ENCODE measurements around the gene SERPINA5.

Gene SERPINA5

DNA sequence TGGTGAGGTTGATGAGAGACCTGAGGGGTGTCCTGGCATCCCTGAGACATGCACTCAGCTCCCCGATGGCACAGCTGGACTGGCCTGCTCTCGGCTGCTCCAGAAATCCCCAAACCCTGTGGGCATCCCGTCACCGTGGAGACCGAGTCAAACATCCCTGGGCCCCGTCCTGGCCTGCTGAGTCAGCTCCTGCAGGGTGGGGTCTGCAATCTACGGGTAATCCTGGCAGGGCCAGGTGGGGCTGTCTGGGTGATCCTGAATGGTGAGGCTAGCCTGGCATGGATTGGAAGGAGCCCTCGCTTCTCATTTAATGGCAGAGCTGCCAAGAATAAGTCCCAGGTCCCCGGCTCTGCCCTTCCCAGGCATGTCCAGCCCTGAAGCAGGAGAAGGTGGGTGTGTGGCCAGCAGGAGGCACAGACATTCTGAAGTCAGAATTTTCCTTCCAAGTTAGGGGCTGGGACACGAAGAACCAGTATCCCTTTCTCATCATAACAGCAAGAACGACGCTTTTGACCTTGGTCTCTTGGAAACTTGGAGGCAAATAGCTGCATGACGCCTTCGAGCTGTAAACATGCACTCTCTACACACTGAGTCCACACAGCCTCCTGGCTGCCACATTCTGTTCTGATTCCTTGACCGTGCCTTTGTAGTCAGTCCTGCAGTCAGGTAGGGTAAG, 37.6 kb upstream of the SERPINA5 start:
- Mint-ChIP-seq H3K4me3 (no peak overlapping the region), H3K9me3 (no peaks in the 10 kb centered on the region), H3K27ac (no peak overlapping the region), H3K36me3 (ENCODE audit: low read depth) (no peaks in the 10 kb centered on the region), H3K27me3 (ENCODE audit: low read depth) (peaks cover 13% of the 10 kb centered on the region), H3K4me1 (peaks cover 5% of the 10 kb centered on the region)
- TF ChIP-seq, protein P1, sequence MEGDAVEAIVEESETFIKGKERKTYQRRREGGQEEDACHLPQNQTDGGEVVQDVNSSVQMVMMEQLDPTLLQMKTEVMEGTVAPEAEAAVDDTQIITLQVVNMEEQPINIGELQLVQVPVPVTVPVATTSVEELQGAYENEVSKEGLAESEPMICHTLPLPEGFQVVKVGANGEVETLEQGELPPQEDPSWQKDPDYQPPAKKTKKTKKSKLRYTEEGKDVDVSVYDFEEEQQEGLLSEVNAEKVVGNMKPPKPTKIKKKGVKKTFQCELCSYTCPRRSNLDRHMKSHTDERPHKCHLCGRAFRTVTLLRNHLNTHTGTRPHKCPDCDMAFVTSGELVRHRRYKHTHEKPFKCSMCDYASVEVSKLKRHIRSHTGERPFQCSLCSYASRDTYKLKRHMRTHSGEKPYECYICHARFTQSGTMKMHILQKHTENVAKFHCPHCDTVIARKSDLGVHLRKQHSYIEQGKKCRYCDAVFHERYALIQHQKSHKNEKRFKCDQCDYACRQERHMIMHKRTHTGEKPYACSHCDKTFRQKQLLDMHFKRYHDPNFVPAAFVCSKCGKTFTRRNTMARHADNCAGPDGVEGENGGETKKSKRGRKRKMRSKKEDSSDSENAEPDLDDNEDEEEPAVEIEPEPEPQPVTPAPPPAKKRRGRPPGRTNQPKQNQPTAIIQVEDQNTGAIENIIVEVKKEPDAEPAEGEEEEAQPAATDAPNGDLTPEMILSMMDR (IDR thresholded peaks at IDR 0.05; ENCODE audit: unreplicated experiment in 3 of 3), result no peak

DNA sequence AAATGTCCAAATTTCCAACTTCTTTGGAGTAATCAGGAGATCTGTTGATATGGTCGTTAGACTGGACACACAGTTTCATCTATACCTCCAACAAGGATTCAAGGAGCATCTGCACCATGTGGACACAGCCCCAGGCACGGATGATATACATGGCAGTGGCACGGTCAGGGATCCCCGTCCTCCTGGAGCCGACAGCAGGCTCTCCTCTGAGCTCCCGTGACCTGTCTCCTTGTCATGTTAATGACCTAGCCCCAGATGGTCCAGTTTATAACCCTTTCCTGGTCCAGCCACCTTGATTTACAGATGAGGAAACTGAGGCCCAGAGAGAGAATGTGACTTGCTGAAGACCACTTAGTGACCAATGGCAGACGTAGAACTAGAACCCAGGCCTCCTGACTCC, 36.5 kb upstream of the SERPINA5 start:
- Mint-ChIP-seq H3K9me3 (no peaks in the 10 kb centered on the region), H3K27me3 (ENCODE audit: low read depth) (peaks cover 22% of the 10 kb centered on the region), H3K4me1 (peaks cover 5% of the 10 kb centered on the region), H3K27ac (no peak overlapping the region), H3K36me3 (ENCODE audit: low read depth) (no peaks in the 10 kb centered on the region), H3K4me3 (no peak overlapping the region)
- TF ChIP-seq, protein P1 (IDR thresholded peaks at IDR 0.05; ENCODE audit: unreplicated experiment in 3 of 3), result no peak

DNA sequence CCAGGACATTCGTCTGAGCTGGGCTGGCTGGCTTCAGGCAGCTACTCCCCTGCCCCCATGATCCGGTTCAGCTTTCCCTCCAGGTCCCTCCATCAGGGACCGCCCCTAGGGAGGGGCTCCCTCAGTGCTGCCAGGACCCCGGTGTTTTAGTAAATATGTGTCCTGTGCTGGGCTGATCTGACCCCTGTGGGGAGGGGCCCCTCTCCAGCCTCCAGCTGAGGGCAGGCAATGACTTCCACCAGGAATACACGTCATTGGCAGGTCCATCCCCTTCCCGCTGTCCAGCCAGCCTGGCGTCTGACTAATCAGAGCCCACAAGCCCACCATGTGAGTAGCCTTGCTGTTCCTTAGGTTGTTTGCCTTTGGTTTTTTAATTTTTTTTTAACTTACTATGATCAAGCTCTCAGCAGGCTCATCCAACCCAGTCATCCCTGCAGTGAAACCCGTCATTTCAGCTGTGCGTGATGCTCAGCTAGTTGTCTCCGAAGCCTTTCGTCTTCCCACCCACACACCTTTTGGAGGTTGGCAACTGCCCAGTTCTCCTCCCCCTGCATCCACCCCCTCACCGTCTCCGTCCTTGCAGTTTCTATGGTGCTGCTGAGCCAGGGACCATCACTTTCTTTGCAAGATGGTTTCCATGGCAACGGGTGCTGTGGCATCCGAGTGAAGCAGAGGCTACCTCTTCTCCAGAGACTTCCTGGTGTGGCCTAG, 35.9 kb upstream of the SERPINA5 start:
- Mint-ChIP-seq H3K9me3 (no peaks in the 10 kb centered on the region), H3K27me3 (ENCODE audit: low read depth) (peaks cover 23% of the 10 kb centered on the region), H3K27ac (no peak overlapping the region), H3K4me1 (no peaks in the 10 kb centered on the region), H3K4me3 (no peak overlapping the region), H3K36me3 (ENCODE audit: low read depth) (no peaks in the 10 kb centered on the region)
- TF ChIP-seq, protein P1 (IDR thresholded peaks at IDR 0.05; ENCODE audit: unreplicated experiment in 3 of 3), result no peak

DNA sequence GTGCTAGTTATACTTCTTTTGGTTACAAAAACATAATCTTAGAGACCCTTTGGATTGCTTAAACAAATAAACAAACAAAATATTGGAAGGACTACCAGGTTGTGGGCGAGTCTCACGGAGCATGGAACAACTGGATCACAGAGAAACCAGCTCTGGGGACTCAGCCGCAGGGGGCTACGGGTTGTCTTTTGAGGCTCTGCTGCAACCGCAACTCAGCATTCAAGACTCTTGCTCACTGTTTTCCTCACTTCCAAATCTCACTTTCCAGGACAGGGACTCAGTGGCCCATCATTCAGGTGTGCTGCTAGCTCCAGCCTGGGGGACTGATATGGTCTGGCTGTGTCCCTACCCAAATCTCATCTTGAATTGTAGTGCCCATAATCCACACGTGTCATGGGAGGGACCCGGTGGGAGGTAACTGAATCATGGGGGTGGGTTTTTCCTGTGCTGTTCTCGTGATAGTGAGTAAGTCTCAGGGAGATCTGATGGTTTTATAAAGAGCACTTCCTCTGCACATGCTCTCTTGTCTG, 34.0 kb upstream of the SERPINA5 start:
- Mint-ChIP-seq H3K9me3 (peaks cover 1% of the 10 kb centered on the region), H3K4me1 (no peaks in the 10 kb centered on the region), H3K27me3 (ENCODE audit: low read depth) (peaks cover 28% of the 10 kb centered on the region), H3K27ac (no peak overlapping the region), H3K4me3 (no peak overlapping the region), H3K36me3 (ENCODE audit: low read depth) (no peaks in the 10 kb centered on the region)
- TF ChIP-seq, protein P1 (IDR thresholded peaks at IDR 0.05; ENCODE audit: unreplicated experiment in 3 of 3), result no peak

DNA sequence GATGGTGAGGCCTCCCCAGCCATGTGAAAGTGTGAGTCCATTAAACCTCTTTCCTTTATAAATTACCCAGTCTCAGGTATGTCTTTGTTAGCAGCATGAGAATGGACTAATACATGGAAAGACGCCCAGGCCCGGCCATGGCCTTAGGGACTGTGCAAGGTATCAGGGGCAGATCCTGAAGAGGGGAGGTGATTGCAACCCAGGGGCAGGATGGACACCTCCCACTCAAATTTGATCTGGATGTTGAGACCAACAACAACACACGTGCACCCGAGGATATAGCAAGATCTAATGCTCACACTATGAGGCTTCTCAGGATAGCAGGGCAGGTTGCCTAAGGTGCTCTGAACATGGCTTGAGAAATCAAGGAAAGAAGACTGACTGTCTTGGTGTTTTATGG, 33.5 kb upstream of the SERPINA5 start:
- H3K4me1 Mint-ChIP-seq, result no peaks in the 10 kb centered on the region
- H3K27ac Mint-ChIP-seq, result no peak overlapping the region
- H3K27me3 Mint-ChIP-seq (ENCODE audit: low read depth), result peaks cover 33% of the 10 kb centered on the region
- TF ChIP-seq, protein P1 (IDR thresholded peaks at IDR 0.05; ENCODE audit: unreplicated experiment in 3 of 3), result no peak
- H3K4me3 Mint-ChIP-seq, result no peak overlapping the region
- H3K36me3 Mint-ChIP-seq (ENCODE audit: low read depth), result no peaks in the 10 kb centered on the region
- H3K9me3 Mint-ChIP-seq, result peaks cover 6% of the 10 kb centered on the region

Data from nephron (organoid).